Fibroblast of the aortic adventitia (primary cell): ENCODE results near the gene ITGB8. TPM values are rescaled to one million over a fixed set of nuclear protein-coding genes. Genes with fewer than 3 reads are reported as not detected.

ENCODE experiments used
- DNase-seq: peaks from one replicate; pipeline ENCODE4 v3.0.0-alpha.2; 2010; ENCODE audit warnings: low read depth
- H3K4me3 ChIP-seq: 2 replicates; pipeline ENCODE4 v1.5.1; 2011; ENCODE audit warnings: low read depth, mild to moderate bottlenecking, control low read depth, low read length, moderate library complexity
- total RNA-seq: library from RNA; depleted of rRNA; stranded (reverse); fragments of >200 nt; gene quantifications from 2 replicates; pipeline ENCODE4 v1.2.3, GENCODE V29; 2012; ENCODE audit warnings: low replicate concordance
- TF ChIP-seq, protein P1 (sequence below): IDR thresholded peaks from 2 replicates; pipeline ENCODE4 v1.5.1; 2011; ENCODE audit warnings: mild to moderate bottlenecking, low read length, control low read depth, inconsistent platforms; ENCODE audit not compliant: insufficient read depth

Gene ITGB8
- total RNA-seq, 1 donor = 79.2 TPM

GRCh38 chr7:20431146-20431545, 100.4 kb downstream of the ITGB8 start:
- H3K4me3 ChIP-seq = no peak overlapping the region
- no peak for DNase-seq
- TF ChIP-seq, protein P1, sequence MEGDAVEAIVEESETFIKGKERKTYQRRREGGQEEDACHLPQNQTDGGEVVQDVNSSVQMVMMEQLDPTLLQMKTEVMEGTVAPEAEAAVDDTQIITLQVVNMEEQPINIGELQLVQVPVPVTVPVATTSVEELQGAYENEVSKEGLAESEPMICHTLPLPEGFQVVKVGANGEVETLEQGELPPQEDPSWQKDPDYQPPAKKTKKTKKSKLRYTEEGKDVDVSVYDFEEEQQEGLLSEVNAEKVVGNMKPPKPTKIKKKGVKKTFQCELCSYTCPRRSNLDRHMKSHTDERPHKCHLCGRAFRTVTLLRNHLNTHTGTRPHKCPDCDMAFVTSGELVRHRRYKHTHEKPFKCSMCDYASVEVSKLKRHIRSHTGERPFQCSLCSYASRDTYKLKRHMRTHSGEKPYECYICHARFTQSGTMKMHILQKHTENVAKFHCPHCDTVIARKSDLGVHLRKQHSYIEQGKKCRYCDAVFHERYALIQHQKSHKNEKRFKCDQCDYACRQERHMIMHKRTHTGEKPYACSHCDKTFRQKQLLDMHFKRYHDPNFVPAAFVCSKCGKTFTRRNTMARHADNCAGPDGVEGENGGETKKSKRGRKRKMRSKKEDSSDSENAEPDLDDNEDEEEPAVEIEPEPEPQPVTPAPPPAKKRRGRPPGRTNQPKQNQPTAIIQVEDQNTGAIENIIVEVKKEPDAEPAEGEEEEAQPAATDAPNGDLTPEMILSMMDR = no peak

GRCh38 chr7:20432071-20432470, 101.4 kb downstream of the ITGB8 start:
- TF ChIP-seq, protein P1 = no peak
- no peak for DNase-seq
- H3K4me3 ChIP-seq = no peak overlapping the region

GRCh38 chr7:20435305-20435704, 104.6 kb downstream of the ITGB8 start:
- TF ChIP-seq, protein P1 = no peak
- H3K4me3 ChIP-seq = no peak overlapping the region
- peak; percentile 81 for DNase-seq

DNA sequence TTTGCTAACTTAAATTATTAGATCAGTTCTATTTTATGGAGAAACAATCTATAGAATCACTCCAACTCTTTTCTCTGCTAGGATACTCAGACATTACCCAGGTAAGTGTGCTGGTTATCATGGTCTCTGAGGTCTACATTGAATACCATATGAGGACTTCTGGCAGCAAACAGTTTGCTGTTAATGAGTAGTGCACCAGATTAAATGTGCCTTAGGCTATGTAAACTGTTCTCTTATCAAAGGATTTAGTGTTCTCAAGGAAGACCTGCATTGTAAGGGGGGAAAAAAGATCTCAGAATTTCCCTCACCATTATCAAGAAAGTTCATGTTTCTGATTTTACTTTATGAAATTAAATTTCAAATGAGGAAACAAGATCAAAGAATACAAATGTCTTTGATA, 107.5 kb downstream of the ITGB8 start:
- H3K4me3 ChIP-seq = no peak overlapping the region
- TF ChIP-seq, protein P1 = no peak
- no peak for DNase-seq

DNA sequence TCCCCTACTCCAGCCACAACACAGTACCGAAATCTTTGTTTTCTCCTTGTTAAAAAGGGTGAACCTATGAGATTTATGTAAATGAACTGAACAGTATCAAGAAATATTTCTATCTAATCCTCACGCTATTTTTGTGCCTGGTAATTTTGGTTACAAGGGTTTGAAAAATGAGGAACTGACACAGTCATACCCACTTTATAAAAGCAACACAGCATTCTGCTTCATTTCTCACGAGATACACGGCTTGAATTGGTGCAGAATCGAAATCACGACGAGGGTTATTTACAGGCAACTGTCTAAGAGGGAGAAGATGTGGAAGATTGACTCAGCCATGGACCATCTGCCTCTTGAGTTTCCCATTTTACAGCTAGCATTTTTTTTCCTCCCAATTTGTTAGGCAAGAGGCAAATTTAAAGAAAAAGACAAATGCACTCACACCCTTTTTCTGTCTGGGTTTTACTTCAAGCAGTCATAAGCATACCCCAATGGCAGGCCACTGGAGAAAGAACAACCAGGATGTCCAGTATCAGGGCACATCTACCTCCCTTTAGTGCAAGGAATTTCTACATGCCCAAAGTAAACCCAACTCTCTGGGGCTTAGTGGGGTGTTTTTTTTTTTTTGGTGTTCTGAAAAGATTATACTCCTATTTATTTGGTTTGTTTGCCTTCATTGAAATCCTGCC, 108.1 kb downstream of the ITGB8 start:
- H3K4me3 ChIP-seq = no peak overlapping the region
- TF ChIP-seq, protein P1 = no peak
- DNase-seq = no peak

DNA sequence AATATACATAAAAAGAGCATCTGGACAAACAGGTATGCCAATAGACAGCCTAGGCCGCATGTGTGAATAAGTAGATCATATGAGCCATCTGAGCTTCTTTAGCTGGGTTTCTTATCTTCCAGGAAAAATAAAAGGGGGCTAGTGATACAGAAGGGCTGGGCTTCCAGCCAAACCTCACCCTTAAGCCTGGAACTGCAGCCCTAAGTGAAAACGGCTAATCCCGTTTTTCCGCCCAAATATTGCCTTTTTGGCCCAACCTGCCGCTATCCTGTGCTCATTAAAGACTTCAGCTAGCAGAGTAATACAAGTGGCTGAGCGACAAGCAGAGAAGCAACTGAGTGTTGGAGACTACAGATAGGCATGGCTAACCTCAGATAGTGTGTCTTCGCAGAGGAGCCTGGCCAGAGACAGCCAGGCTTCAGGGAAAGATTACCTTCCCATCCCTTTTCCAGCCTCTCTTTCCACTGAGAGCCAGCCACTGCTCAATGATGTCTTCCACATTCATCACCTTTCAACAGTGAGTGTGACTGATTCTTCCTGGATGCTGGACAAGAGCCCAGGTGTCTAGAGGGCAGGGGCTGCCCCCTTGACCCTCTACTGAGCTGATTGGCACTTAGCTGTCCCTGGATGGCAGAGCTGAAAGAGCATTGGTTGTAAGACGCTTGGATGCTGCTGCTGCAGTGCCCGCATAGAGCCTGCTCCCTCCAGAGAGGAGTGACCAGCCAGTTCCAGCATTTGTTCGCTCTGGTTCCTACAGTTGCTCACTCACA, 108.9 kb downstream of the ITGB8 start:
- no peak for DNase-seq
- TF ChIP-seq, protein P1 = no peak

More for the DNA sequence above, 108.9 kb downstream of the ITGB8 start:
- no peak overlapping the region for H3K4me3 ChIP-seq
